CD4-positive, alpha-beta T cell treated with Interferon gamma for 1 hour (primary cell): ENCODE measurements around the gene SPATA16.
"Not testable (repeated sequence)": the region's sequence is repeated elsewhere in the genome, so short reads cannot be mapped to it uniquely, and the experiment has no call there.

ENCODE experiments used
- DNase-seq: peaks from one replicate; pipeline ENCODE4 v3.0.0-alpha.2; 2020

SPATA16 gene

GRCh38 chr3:172938788-172939187, 202.2 kb downstream of the SPATA16 start:
- no peak for DNase-seq

DNA sequence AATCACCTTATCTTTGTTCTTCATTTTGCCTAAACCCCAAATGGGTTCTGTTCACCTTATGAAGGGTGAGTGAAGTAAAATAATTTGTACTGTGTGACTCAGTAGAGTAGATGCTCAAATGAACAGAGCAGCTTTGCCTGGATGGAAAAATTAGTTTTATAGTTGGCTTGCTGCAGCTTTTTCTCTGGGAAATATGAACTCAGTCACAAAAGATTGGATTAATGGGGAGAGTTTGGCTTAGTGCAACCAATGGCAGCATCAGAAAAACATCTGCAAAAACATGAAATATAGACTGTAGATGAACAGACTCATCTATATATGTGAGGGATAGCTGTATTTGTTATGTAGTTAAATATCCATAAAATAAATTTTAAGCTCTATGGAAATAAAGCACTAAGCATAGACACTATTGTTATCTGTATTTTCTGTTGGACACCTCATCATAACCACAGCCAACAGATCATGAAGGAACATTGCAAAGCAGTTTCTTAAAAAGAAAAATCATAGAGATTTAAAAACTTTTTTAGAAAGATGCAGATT, 209.2 kb downstream of the SPATA16 start:
- no peak for DNase-seq

- DNase-seq: no peak
Observed at GRCh38 chr3:172929451-172929850, 211.6 kb downstream of the SPATA16 start.

GRCh38 chr3:172924546-172924945, 216.5 kb downstream of the SPATA16 start:
- no peak for DNase-seq

DNA sequence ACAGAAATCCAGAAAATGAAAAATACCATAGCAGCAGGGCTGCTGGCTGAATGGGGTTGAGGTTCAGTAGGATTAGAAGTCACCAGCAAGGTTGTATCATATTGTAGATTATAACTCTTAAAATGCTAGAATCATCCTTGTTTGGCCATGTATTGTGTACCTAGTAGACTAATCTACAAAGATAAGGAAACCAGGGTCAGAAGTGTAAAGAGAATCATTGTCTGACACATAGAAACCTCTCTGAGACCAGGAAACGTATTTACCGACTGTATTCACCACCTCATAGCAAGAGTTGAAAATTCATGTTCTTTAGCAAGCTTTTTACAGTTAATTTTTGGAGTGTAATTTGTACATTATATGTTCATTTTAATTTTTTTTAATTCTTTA, 221.7 kb downstream of the SPATA16 start:
- no peak for DNase-seq

GRCh38 chr3:172918568-172919296, 222.3 kb downstream of the SPATA16 start:
- no peak for DNase-seq

DNA sequence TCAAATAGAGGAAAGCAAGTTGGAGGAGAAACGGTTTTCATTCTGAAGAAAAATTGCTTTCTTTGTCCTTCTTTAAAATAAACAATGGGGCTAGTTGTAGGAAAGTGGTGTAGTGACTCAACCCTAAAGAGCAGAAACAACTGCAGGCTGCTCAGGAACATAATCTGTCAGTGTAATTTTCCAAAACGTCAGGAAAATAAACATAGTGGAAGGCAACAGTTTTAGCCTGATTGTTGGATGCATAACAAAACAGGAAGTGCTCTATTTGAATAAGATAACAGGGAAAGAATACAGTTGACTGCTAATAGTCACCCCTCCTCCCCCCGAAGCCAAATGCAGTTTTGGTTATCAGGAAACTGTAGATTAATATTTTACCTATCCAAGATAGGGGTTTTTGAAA, 222.9 kb downstream of the SPATA16 start:
- DNase-seq: no peak

- no peak for DNase-seq
Observed at GRCh38 chr3:172915911-172916514, 225.0 kb downstream of the SPATA16 start.

DNA sequence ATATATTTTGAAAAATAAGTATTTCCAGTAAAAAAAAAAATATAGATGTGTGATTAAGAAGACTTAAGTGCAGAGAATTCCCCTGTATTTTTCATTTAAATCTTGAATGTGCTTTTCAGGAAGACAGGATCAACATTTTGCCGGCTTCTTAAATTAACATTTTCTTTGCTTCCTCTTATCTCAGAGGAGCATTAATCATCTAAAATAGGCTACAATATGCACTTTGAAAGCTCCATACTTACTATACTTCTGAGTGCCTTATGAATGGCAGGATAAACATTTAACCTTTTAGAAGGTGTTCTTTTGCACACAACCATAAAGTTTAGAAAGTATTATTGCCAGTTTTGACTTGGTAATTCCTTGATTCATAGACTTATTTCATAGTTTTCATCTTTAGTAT, 226.2 kb downstream of the SPATA16 start:
- DNase-seq: no peak

DNA sequence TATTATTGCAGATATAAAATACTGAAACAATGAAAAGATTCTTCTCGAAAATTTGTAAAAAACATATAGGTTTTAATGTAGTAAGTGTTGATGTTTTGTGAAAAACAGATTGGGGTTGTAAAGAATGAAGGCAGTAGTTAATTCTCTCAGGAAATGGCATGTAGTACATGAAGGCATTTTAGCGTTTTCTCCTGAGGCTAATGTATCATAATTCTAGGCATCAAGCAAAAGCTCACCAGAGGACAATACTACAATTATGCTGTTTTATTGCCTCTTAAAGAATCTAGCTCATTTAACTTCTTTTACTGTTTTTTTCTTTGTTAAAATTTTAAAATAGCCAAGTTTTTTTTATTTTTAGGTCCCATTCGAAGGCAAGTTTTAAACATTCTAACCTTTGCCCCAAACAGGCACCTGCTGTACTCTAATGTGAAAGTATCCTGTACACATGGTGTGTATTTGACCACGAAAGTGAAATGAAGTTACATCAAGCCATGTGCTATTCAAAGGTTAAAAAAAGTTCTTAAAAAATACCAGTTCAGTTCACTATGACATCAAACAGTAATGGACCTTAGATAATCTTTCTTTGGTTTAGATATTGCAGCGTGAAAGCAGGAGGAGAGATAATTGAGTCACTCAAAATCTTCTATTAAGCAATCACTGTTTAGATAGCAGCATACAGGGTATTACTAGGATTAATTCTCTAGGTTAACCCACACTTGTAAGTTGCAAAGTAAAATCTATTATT, 227.0 kb downstream of the SPATA16 start:
- DNase-seq: no peak

DNA sequence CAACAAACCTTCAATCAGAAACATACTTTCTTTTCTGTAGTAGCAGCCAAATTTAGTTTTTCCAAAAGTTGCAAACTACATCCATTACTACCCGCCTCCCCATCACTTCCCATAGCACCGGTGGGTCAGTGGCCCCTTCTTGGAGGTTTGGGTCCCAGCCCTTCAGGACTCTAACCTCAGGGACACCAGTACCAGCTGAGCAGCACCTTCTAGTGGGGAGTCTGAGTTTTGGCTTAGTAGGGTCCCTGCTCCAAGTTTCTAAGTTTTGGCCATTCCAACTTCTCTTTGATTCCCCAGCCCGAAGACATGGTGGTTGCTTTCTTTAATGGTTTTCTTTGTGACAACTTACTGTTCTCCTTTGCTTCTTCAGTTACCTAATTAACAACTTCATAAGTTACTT, 229.9 kb downstream of the SPATA16 start:
- no peak for DNase-seq

DNA sequence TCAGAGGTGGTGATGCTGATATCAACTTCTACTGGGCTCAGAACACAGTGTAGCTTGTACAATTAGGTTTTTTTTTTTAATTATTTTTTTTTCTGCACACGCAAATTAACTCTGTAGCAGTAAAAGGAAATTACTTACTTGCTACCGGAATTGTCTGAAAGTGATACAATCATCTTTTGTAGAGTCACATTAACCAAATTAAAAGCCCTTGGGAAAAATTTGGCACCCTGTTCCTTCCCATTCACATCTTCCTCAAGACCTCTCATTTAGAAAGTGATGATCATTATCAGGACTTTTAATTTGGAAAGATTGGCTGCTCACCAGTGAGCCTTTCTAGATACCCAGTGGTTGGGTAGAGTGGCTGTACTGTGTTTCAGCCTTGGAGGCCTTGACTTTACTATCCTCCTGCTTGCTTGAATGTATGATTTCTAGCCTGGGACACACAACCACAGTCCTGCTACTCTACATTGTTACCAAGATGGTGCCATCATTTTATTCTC, 232.2 kb downstream of the SPATA16 start:
- DNase-seq: no peak

- no peak for DNase-seq
Observed at GRCh38 chr3:172905451-172905850, 235.6 kb downstream of the SPATA16 start.

DNA sequence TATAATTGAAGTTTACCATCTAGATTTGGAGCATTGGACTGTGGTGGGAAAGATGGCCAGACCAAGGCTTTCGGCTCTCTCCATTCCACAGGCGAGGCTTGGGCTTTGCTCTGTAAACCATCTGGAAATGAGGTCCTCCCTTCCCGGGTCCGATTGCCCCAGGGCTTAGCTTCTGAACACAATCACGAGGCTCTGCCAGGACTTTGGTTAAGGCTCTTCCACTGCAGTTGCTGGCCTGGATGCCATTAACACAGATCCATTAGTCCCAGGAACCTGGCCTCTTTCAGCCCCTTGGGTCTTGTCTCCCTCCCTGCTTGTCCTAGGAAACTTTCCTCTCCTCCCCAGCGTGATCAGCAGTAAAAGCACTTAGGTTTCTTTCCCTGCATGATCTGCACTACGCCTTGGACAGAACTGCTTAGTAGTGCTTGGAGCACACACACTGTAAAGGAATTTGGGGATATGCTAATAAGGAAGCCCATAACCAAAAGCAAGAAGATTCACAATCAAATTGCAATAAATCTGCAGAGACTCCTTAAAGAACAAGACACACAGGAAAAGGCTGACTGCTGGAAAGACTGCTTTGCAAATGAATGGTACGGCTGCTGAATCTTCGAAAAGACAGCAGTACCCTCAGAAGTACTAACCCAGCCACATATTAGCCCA, 236.2 kb downstream of the SPATA16 start:
- no peak for DNase-seq

- no peak for DNase-seq
Observed at GRCh38 chr3:172903642-172904320, 237.3 kb downstream of the SPATA16 start.

GRCh38 chr3:172892158-172892557, 248.9 kb downstream of the SPATA16 start:
- no peak for DNase-seq

- no peak for DNase-seq
Observed at GRCh38 chr3:172885704-172886103, 255.3 kb downstream of the SPATA16 start.

GRCh38 chr3:172882563-172882962, 258.5 kb downstream of the SPATA16 start:
- DNase-seq: no peak

- not testable (repeated sequence) for DNase-seq
Observed at GRCh38 chr3:172879381-172879780, 261.7 kb downstream of the SPATA16 start.

DNA sequence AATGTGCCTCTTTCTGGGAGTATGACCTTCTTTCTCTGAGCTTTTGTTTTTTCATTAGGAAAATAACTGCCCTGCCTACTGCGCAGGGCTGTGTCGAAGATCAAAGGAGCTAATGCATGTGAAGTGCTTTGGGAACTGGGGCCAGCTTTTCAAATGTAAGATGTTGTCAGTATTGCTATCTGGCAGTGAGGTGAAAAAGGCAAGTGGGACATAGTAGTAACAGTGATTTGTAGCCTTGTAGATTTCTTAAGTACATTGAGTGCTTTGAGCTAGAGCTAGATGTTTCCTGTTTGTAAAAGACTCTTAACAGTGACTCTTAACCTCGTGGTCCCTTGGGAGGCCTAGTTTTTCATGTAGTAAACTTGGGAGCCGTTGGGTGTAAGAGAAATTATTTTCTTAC, 264.0 kb downstream of the SPATA16 start:
- no peak for DNase-seq

DNA sequence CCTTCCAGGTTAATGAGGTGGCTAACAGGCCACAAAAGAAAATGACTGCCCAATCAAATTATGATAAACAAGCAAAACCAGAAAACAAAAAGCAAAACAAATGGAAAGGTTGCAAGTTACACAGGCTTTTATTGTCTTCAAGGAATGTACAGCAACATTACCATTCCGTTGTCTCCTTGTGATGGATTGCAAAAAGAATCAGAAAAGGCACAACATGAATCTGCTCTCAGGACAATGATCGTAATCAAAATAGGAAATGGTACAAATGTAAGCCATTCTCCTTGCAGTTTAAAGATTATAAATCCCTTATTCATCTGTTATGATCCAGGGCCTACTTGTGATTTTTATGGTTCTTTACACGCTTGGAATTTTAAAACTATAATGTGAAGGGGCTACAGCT, 264.7 kb downstream of the SPATA16 start:
- no peak for DNase-seq

DNA sequence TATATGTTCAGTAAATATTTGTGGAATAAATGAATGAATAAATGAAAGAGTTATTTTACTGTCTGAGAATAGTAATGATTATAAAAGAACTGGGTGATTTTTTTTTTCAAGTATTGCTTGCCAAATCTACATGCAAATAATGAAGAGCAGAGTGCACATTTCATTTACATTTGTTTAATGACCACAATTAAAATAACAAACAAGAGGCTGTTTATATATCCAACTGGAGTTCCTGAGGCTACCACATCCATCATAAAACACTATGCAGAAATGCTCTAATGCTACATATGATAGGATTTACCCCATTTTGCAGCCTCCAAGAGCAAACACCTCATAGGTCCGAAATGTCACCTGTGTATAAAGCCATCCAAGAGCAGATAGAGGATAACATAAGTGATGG, 266.0 kb downstream of the SPATA16 start:
- DNase-seq: no peak
